IMR-90 (cell line): ENCODE results near the gene CEP128. TPM values are rescaled to one million over a fixed set of nuclear protein-coding genes. Genes with fewer than 3 reads are reported as not detected.

ENCODE experiments used
- ATAC-seq: fragments of 200-7000 bp; cut with Tn5 transposase; 2 replicates; pipeline ENCODE4 v1.9.1; 2020; ENCODE audit warnings: low read depth, mild to moderate bottlenecking, moderate library complexity
- BruUV-seq: library from RNA; stranded (reverse); fragments of 400-500 nt; replicated peaks from 2 replicates; lab custom pipeline; 2021; lab: Mats Ljungman, UMichigan
- CTCF ChIA-PET: fragments of 300-600 bp; formaldehyde crosslinking; extraction: SDS; loops from one replicate; lab custom pipeline; 2021; ENCODE audit warnings: antibody characterized with exemption; lab: Yijun Ruan, JAX
- POLR2A ChIA-PET: fragments of 300-600 bp; sonication (Branson Sonifier 250); formaldehyde crosslinking; loops from one replicate; lab custom pipeline; 2022; ENCODE audit warnings: antibody characterized with exemption; ENCODE audit not compliant: unreplicated experiment; lab: Charles Lee
- DNase-seq: peaks from one replicate; pipeline ENCODE4 v3.0.0; 2013
- H2AFZ ChIP-seq: replicated peaks from 2 replicates; pipeline ENCODE3; 2013; ENCODE audit warnings: low read length, mild to moderate bottlenecking; ENCODE audit not compliant: poor library complexity
- H2AK5ac ChIP-seq: 2 replicates; pipeline ENCODE4 v1.6.1; 2013; ENCODE audit warnings: low read depth, low read length, inconsistent platforms
- H2AK9ac ChIP-seq: replicated peaks from 2 replicates; pipeline ENCODE3; 2013; ENCODE audit warnings: mild to moderate bottlenecking, low read depth, low read length, moderate library complexity; ENCODE audit not compliant: poor library complexity
- H2BK120ac ChIP-seq: 2 replicates; pipeline ENCODE4 v1.6.1; 2013; ENCODE audit warnings: low read depth, low read length, inconsistent platforms
- H2BK15ac ChIP-seq: 3 replicates; pipeline ENCODE4 v1.6.1; 2013; ENCODE audit warnings: low read depth, low read length, inconsistent platforms
- H2BK20ac ChIP-seq: 2 replicates; pipeline ENCODE4 v1.6.1; 2013; ENCODE audit warnings: low read depth, mild to moderate bottlenecking, inconsistent platforms, low read length, moderate library complexity
- H2BK5ac ChIP-seq: 2 replicates; pipeline ENCODE4 v1.6.1; 2013; ENCODE audit warnings: mild to moderate bottlenecking, low read depth, low read length, inconsistent platforms; ENCODE audit not compliant: poor library complexity, severe bottlenecking
- H3K14ac ChIP-seq: replicated peaks from 2 replicates; pipeline ENCODE4 v1.6.1; 2013; ENCODE audit warnings: low read depth, low read length, inconsistent platforms
- H3K18ac ChIP-seq: 2 replicates; pipeline ENCODE4 v1.6.1; 2013; ENCODE audit warnings: low read depth, low read length, control low read depth
- H3K23ac ChIP-seq: 2 replicates; pipeline ENCODE4 v1.6.1; 2013; ENCODE audit warnings: low read depth, low read length, inconsistent platforms
- H3K27ac ChIP-seq: 2 replicates; pipeline ENCODE4 v1.5.1; 2013; ENCODE audit warnings: mild to moderate bottlenecking, control low read depth, low read length; ENCODE audit not compliant: insufficient read depth
- H3K27me3 ChIP-seq: 2 replicates; pipeline ENCODE4 v1.6.1; 2013; ENCODE audit warnings: low read length; ENCODE audit not compliant: control insufficient read depth, insufficient read depth
- H3K36me3 ChIP-seq: 2 replicates; pipeline ENCODE4 v1.6.1; 2013; ENCODE audit warnings: low read length, mixed read lengths; ENCODE audit not compliant: control insufficient read depth, insufficient read depth
- H3K4ac ChIP-seq: 2 replicates; pipeline ENCODE4 v1.6.1; 2013; ENCODE audit warnings: low read depth, low read length, inconsistent platforms
- H3K4me1 ChIP-seq: 2 replicates; pipeline ENCODE4 v1.6.1; 2013; ENCODE audit warnings: low read length, mixed read lengths; ENCODE audit not compliant: control insufficient read depth, insufficient read depth
- H3K4me2 ChIP-seq: 2 replicates; pipeline ENCODE4 v1.6.1; 2013; ENCODE audit warnings: low read depth, mild to moderate bottlenecking, control low read depth, low read length, moderate library complexity
- H3K4me3 ChIP-seq: 2 replicates; pipeline ENCODE4 v1.5.1; 2013; ENCODE audit warnings: low read depth, mild to moderate bottlenecking, control low read depth, low read length, moderate library complexity; ENCODE audit not compliant: insufficient read depth
- H3K56ac ChIP-seq: 2 replicates; pipeline ENCODE4 v1.6.1; 2013; ENCODE audit warnings: low read length, inconsistent platforms; ENCODE audit not compliant: insufficient read depth; ENCODE audit errors: extremely low read depth
- H3K79me1 ChIP-seq, 2 experiments: 2 replicates each; pipeline ENCODE4 v1.6.1; 2013; ENCODE audit warnings: low read length in 2 of 2, inconsistent platforms in 1 of 2, low read depth in 1 of 2
- H3K9ac ChIP-seq: 2 replicates; pipeline ENCODE4 v1.6.1; 2013; ENCODE audit warnings: low read depth, low read length, control low read depth
- H3K9me1 ChIP-seq: 2 replicates; pipeline ENCODE4 v1.6.1; 2013; ENCODE audit warnings: low read length, inconsistent platforms; ENCODE audit not compliant: insufficient read depth
- H3K9me3 ChIP-seq: 2 replicates; pipeline ENCODE4 v1.6.1; 2013; ENCODE audit warnings: low read length; ENCODE audit not compliant: control insufficient read depth, insufficient read depth
- H4K20me1 ChIP-seq: 2 replicates; pipeline ENCODE4 v1.6.1; 2013; ENCODE audit warnings: low read length, inconsistent platforms; ENCODE audit not compliant: insufficient read depth
- H4K5ac ChIP-seq: 2 replicates; pipeline ENCODE4 v1.6.1; 2013; ENCODE audit warnings: mild to moderate bottlenecking, low read depth, low read length, control low read depth
- H4K8ac ChIP-seq, 2 experiments: 2 replicates each; pipeline ENCODE4 v1.6.1; 2013; ENCODE audit warnings: low read depth in 2 of 2, low read length in 2 of 2, control low read depth in 1 of 2, inconsistent platforms in 1 of 2
- H4K91ac ChIP-seq: 2 replicates; pipeline ENCODE4 v1.6.1; 2013; ENCODE audit warnings: low read depth, low read length, inconsistent platforms; ENCODE audit not compliant: insufficient read depth
- CEBPB ChIP-seq: IDR thresholded peaks from 2 replicates; pipeline ENCODE4 v1.6.1; 2012; ENCODE audit warnings: low read depth, low read length, improper control_type of control experiment
- FOS ChIP-seq: fragments of 150-350 bp; IDR thresholded peaks from 2 replicates; pipeline ENCODE4 v1.6.1; 2016; ENCODE audit warnings: low read depth, low read length
- MAFK ChIP-seq: IDR thresholded peaks from 2 replicates; pipeline ENCODE4 v1.6.1; 2012; ENCODE audit warnings: low read depth, low read length, improper control_type of control experiment
- MXI1 ChIP-seq: IDR thresholded peaks from 2 replicates; pipeline ENCODE4 v1.6.1; 2012; ENCODE audit warnings: low read depth, mild to moderate bottlenecking, low read length, moderate library complexity, borderline replicate concordance
- NFE2L2 ChIP-seq: fragments of 150-350 bp; IDR thresholded peaks from 2 replicates; pipeline ENCODE4 v1.6.1; 2016; ENCODE audit warnings: low read depth, mild to moderate bottlenecking, low read length
- POLR2A ChIP-seq: IDR thresholded peaks from 2 replicates; pipeline ENCODE4 v1.6.1; 2012; ENCODE audit warnings: mild to moderate bottlenecking, low read depth, low read length
- RAD21 ChIP-seq: IDR thresholded peaks from 2 replicates; pipeline ENCODE4 v1.6.1; 2012; ENCODE audit warnings: low read length, improper control_type of control experiment
- RCOR1 ChIP-seq: IDR thresholded peaks from 2 replicates; pipeline ENCODE4 v1.6.1; 2012; ENCODE audit warnings: mild to moderate bottlenecking, low read length, improper control_type of control experiment; ENCODE audit not compliant: insufficient replicate concordance
- RFX5 ChIP-seq: IDR thresholded peaks from 2 replicates; pipeline ENCODE4 v1.8.0; 2012; ENCODE audit warnings: low read depth, mild to moderate bottlenecking, low read length, moderate library complexity
- USF2 ChIP-seq: fragments of 150-350 bp; IDR thresholded peaks from 2 replicates; pipeline ENCODE4 v1.6.1; 2017; ENCODE audit warnings: mild to moderate bottlenecking, antibody characterized with exemption, low read length, low read depth
- WGBS, 2 experiments: methylation state at CpG; one replicate each; pipeline versions ENCODE4 v1.1.5 to v1.1.7; 2013; ENCODE audit warnings: missing lambda C conversion rate in 2 of 2; ENCODE audit not compliant: insufficient read length in 1 of 2; ENCODE audit errors: extremely low coverage in 2 of 2; 5-methylcytosine and 5-hydroxymethylcytosine counted together
- dilution Hi-C: fragments of 300-500 bp; cut with HindIII; formaldehyde crosslinking; loops from one replicate; pipeline ENCODE4 v1.14.3; 2018; ENCODE audit warnings: low sequenced_read_pairs; ENCODE audit not compliant: unreplicated experiment
- in situ Hi-C: fragments of 300-500 bp; cut with MboI; formaldehyde crosslinking; loops from 3 replicates; pipeline ENCODE4 v1.14.3; 2019; ENCODE audit warnings: low sequenced_read_pairs, inconsistent platforms, mixed read lengths
- intact Hi-C: fragments of 100-400 bp; cut with micrococcal nuclease; formaldehyde crosslinking; loops from 2 replicates; pipeline ENCODE4 v1.10.0; 2022
- polyA plus RNA-seq, 3 experiments: library from polyadenylated mRNA; depleted of rRNA; stranded (reverse); fragments of >200 nt; gene quantifications; 2 replicates each; pipeline ENCODE4 v1.2.3, GENCODE V29; 2012; ENCODE audit warnings: low replicate concordance in 1 of 3
- total RNA-seq: library from RNA; depleted of rRNA; stranded (reverse); fragments of >200 nt; gene quantifications from 2 replicates; pipeline ENCODE4 v1.2.3, GENCODE V29; 2012
- TF ChIP-seq, protein P1 (sequence below): fragments of 150-350 bp; IDR thresholded peaks from 2 replicates; pipeline ENCODE4 v1.6.1; 2016; ENCODE audit warnings: low read depth, mild to moderate bottlenecking, low read length, moderate library complexity, borderline replicate concordance

CEP128 gene
- total and polyA plus RNA-seq, 2 of the 4 experiments (the other 2 are of a cell fraction) = 1.9 to 5.7 TPM

DNA sequence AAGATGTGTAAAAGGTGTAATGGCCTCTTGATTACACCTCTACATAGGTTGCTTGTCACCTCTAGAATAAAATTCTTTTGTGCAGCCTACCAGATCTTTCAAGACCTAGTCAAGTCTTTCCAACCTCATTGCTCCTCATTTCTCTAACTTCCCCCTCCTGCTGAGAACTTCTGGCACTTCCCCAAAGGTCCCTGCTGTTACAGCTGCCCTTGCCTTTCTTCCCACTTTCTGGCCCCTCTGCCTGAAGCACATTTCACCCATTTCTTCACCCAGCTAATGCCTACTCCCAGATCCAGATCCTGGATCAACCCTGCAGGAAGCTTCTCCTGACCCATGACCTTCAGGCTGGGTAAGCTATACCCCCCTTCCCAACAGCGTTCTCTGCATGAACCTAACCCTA, 15.4 kb upstream of the CEP128 start:
- peaks cover 23% of the 10 kb centered on the region for H3K27me3 ChIP-seq
- no peak overlapping the region for H3K4me2 ChIP-seq
- ATAC-seq (no peak), DNase-seq (no peak)
- whole genome bisulfite sequencing, 2 experiments = no CpG with 5 or more reads among the region's 1 CpG
- no peak overlapping the region for H2BK5ac ChIP-seq
- no peaks in the 10 kb centered on the region for H3K9me3 ChIP-seq
- no peak for TF ChIP-seq MXI1
- no peak for TF ChIP-seq MAFK
- TF ChIP-seq NFE2L2 = no peak
- TF ChIP-seq POLR2A = no peak
- no peak for TF ChIP-seq RFX5
- no peak for TF ChIP-seq RAD21
- no peak for TF ChIP-seq FOS
- no peak for TF ChIP-seq RCOR1
- no peak for TF ChIP-seq USF2
- TF ChIP-seq CEBPB = no peak
- TF ChIP-seq, protein P1, sequence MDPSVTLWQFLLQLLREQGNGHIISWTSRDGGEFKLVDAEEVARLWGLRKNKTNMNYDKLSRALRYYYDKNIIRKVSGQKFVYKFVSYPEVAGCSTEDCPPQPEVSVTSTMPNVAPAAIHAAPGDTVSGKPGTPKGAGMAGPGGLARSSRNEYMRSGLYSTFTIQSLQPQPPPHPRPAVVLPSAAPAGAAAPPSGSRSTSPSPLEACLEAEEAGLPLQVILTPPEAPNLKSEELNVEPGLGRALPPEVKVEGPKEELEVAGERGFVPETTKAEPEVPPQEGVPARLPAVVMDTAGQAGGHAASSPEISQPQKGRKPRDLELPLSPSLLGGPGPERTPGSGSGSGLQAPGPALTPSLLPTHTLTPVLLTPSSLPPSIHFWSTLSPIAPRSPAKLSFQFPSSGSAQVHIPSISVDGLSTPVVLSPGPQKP = no peak
- no peak overlapping the region for H3K4ac ChIP-seq
- no peak overlapping the region for H3K27ac ChIP-seq
- H3K9ac ChIP-seq = no peak overlapping the region
- no peak overlapping the region for H2BK15ac ChIP-seq
- intact Hi-C loops = no loop called here
- no peaks in the 10 kb centered on the region for H3K4me1 ChIP-seq
- no peak overlapping the region for H4K91ac ChIP-seq
- H2AFZ ChIP-seq = no peak overlapping the region
- CTCF ChIA-PET = interaction anchor here (1.0 kb wide), 1 partner anchor 30 kb away, joined by 3 read pairs; no protein-coding TSS in a partner anchor
- no peak overlapping the region for H2AK9ac ChIP-seq
- no peak overlapping the region for H2AK5ac ChIP-seq
- in situ Hi-C loops = no loop called here
- no peaks in the 10 kb centered on the region for H3K9me1 ChIP-seq
- BruUV-seq = no TSS peak
- POLR2A ChIA-PET = no interaction called here
- H2BK20ac ChIP-seq = no peak overlapping the region
- H3K23ac ChIP-seq = no peak overlapping the region
- dilution Hi-C loops = no loop called here
- no peak overlapping the region for H4K5ac ChIP-seq
- no peak overlapping the region for H3K14ac ChIP-seq
- H3K4me3 ChIP-seq = no peak overlapping the region
- H2BK120ac ChIP-seq = no peak overlapping the region
- no peak overlapping the region for H3K56ac ChIP-seq
- no peaks in the 10 kb centered on the region for H3K79me1 ChIP-seq
- H3K36me3 ChIP-seq = no peaks in the 10 kb centered on the region
- H4K8ac ChIP-seq = no peak overlapping the region
- no peaks in the 10 kb centered on the region for H4K20me1 ChIP-seq
- no peak overlapping the region for H3K18ac ChIP-seq
